ENCODE data around the gene MAMDC4.

- no peak for TF ChIP-seq CTCF (IDR thresholded peaks at IDR 0.05; ENCODE audit: borderline replicate concordance, extremely low read depth, low read length, poor library complexity, severe bottlenecking)
- TF ChIP-seq EZH2 (IDR thresholded peaks at IDR 0.05; ENCODE audit: borderline replicate concordance, low read depth, low read length, severe bottlenecking), result no peak
Measured at GRCh38 chr9:136827794-136828473, 24.2 kb upstream of the MAMDC4 start.

Data from DND-41 (cell line).